ENCODE measurements around the gene CCDC24. TPM values are rescaled to one million over a fixed set of nuclear protein-coding genes. Genes with fewer than 3 reads are reported as not detected.

CCDC24 gene
- total RNA-seq, 6 donors from 2014 or later = 7.3 to 14.5 (median 10.0) TPM

DNA sequence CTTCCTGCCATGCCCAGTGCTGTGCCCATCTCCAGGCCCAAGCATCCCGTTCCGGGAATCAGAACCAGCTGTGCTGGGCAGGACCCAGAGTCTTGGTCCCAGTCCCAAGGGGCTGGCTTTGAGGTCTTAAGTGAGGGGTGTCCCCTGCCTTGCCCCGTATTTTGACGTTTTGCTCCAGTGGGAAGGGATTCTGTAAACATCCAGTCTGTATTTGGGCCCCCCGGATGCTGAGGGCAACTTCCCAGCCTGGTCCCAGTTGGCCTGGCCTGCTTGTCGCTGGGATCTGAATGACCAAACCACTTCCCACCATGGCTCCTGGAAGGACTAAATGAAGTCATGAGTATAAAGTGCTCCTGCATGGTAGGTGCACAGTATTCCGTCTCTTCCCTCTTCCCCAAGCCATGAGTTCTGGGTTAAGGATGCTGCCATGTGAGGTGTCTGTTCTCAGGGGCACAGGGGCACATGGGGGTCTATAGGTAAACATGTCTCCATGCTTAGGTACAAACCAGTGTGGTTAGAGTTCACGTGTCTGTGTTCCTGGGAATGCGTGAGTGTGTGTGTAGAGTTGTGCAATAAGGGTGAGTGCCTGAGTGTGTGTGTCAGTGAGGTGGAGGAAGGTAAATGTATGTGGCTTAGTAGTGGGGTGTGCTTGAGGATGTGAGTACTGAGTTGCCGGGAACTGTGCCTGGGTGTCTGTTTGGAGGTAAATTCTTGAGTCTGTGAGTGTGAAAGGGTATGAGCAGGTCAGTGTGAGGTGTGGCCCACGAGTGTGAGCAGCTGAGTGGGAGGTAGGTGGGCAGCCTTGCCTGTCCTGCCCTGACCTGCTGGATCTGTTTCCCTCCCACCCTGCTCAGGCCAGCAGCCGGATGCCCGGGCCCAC is 10.9 kb upstream of the CCDC24 start:
- peak overlapping the region; percentile 28 to 78 (median 68) for H3K27ac ChIP-seq
- 69 to 77% methylated on average over 8 to 13 of the region's 13 CpGs for WGBS, 2 donors
- no peaks in the 10 kb centered on the region for H3K9me3 ChIP-seq
- ATAC-seq (ENCODE audit: low FRiP score in 2 of 2) (no peak), DNase-seq (no peak)
- peak overlapping the region; percentile 74 to 91 (median 82) for H3K4me3 ChIP-seq
- peaks cover 4 to 30% (median 20%) of the 10 kb centered on the region in 4 donors for H3K36me3 ChIP-seq
- H3K27me3 ChIP-seq = no peaks in the 10 kb centered on the region
- no peak for TF ChIP-seq CTCF (IDR thresholded peaks at IDR 0.05)
- TF ChIP-seq POLR2AphosphoS5 (IDR thresholded peaks at IDR 0.05) = no peak
- TF ChIP-seq EP300 (IDR thresholded peaks at IDR 0.05) = no peak
- no peak for TF ChIP-seq POLR2A (IDR thresholded peaks at IDR 0.05)
- peaks cover 37 to 58% (median 45%) of the 10 kb centered on the region in 4 donors for H3K4me1 ChIP-seq

GRCh38 chr1:43981135-43981491 is 10.3 kb upstream of the CCDC24 start:
- H3K4me1 ChIP-seq = peaks cover 31 to 52% (median 39%) of the 10 kb centered on the region in 4 donors
- ATAC-seq (ENCODE audit: low FRiP score in 2 of 2) (no peak), DNase-seq (peak in 1 of 2 donors; percentile 79)
- WGBS, 2 donors = 93 to 98% methylated on average over 12 to 17 of the region's 20 CpGs
- no peak for TF ChIP-seq POLR2A (IDR thresholded peaks at IDR 0.05)
- TF ChIP-seq POLR2AphosphoS5 (IDR thresholded peaks at IDR 0.05) = no peak
- TF ChIP-seq EP300 (IDR thresholded peaks at IDR 0.05) = no peak
- no peak for TF ChIP-seq CTCF (IDR thresholded peaks at IDR 0.05)
- H3K4me3 ChIP-seq = no peak overlapping the region
- peak overlapping the region in 1 of 4 donors; percentile 76 for H3K27ac ChIP-seq
- no peaks in the 10 kb centered on the region for H3K9me3 ChIP-seq
- H3K36me3 ChIP-seq = peaks cover 4 to 34% (median 21%) of the 10 kb centered on the region in 4 donors
- no peaks in the 10 kb centered on the region for H3K27me3 ChIP-seq

DNA sequence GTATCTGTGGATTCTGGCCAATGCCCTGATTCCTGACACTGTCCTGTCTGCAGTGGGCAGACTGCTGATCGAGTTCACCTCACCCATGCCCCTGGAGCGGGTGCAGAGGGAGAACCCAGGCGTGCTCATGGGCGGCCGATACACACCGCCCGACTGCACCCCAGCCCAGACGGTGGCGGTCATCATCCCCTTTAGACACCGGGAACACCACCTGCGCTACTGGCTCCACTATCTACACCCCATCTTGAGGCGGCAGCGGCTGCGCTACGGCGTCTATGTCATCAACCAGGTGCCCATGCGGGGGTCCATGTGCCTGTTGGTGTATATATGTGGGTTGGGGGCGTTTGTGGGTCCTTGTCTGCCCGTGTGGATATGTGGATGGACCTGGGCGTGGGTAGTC is 9.8 kb upstream of the CCDC24 start:
- Histone ChIP-seq H3K9me3 (no peaks in the 10 kb centered on the region), H3K4me3 (no peak overlapping the region), H3K27me3 (no peaks in the 10 kb centered on the region), H3K36me3 (peaks cover 1 to 29% (median 16%) of the 10 kb centered on the region in 4 donors), H3K27ac (no peak overlapping the region), H3K4me1 (peaks cover 26 to 47% (median 34%) of the 10 kb centered on the region in 4 donors)
- TF ChIP-seq POLR2AphosphoS5 (IDR thresholded peaks at IDR 0.05) (no peak), POLR2A (IDR thresholded peaks at IDR 0.05) (no peak), EP300 (IDR thresholded peaks at IDR 0.05) (no peak), CTCF (IDR thresholded peaks at IDR 0.05) (no peak)
- ATAC-seq (ENCODE audit: low FRiP score in 2 of 2) = no peak
- DNase-seq = peak in 1 of 2 donors; percentile 77
- 94 to 97% methylated on average over 10 to 20 of the region's 20 CpGs for WGBS, 2 donors

DNA sequence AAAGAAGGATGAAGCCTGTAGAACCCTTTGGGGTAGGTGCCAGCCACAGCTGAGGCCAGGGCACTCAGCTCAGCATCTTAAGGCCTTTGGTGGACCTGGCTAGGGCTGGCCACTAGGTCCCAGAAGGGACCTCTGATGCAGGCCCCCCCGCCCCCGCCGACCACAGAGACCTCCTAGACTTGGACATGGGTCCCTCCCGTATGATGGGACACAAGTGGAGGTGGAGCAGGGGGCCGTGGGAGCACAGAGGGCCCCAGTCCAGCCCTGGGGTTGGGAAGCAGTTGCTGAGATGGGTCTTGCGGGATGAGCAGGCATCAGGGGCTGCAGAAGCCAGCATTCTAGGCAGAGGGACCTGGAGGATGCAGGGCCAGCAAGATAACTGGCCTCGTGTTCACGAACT is 9.2 kb upstream of the CCDC24 start:
- Histone ChIP-seq H3K36me3 (peaks cover 0 to 23% (median 11%) of the 10 kb centered on the region in 4 donors), H3K4me1 (peaks cover 20 to 41% (median 28%) of the 10 kb centered on the region in 4 donors), H3K27ac (no peak overlapping the region), H3K4me3 (no peak overlapping the region), H3K9me3 (no peaks in the 10 kb centered on the region), H3K27me3 (no peaks in the 10 kb centered on the region)
- ATAC-seq (ENCODE audit: low FRiP score in 2 of 2) (no peak), DNase-seq (peak in 1 of 2 donors; percentile 69)
- WGBS, 2 donors = 95 to 98% methylated on average over 4 to 8 of the region's 8 CpGs
- no peak for TF ChIP-seq POLR2A (IDR thresholded peaks at IDR 0.05)
- no peak for TF ChIP-seq CTCF (IDR thresholded peaks at IDR 0.05)
- no peak for TF ChIP-seq POLR2AphosphoS5 (IDR thresholded peaks at IDR 0.05)
- no peak for TF ChIP-seq EP300 (IDR thresholded peaks at IDR 0.05)
